Tibial nerve (tissue), 4 donors: ENCODE results near the gene HTR5A.

ENCODE experiments used
- CTCF ChIP-seq, 5 experiments: fragments of 200-600 bp in 3 of 5; fragments of 450-650 bp in 2 of 5; sonication (generic) in 3 of 5; IDR thresholded peaks; one replicate each; pipeline ENCODE4 v1.5.1; 2016 to 2019; ENCODE audit warnings: antibody characterized with exemption in 5 of 5, mild to moderate bottlenecking in 3 of 5, moderate library complexity in 2 of 5
- EP300 ChIP-seq, 2 donors: sonication (generic); formaldehyde crosslinking; IDR thresholded peaks; one replicate each; pipeline ENCODE4 v1.6.1; 2017; ENCODE audit warnings: antibody characterized with exemption in 2 of 2, mild to moderate bottlenecking in 1 of 2

- TF ChIP-seq CTCF (IDR thresholded peaks at IDR 0.05) (no peak), EP300 (IDR thresholded peaks at IDR 0.05) (no peak)
Measured at GRCh38 chr7:155130493-155130892, 60.4 kb downstream of the HTR5A start.
